ACC112 (cell line): Measurements from ENCODE around the gene PAFAH2.
"Not testable (repeated sequence)": the region's sequence is repeated elsewhere in the genome, so short reads cannot be mapped to it uniquely, and the experiment has no call there.

Experiments
- H2AFZ ChIP-seq: fragments of 200-600 bp; sonication (generic); one replicate; pipeline ENCODE4 v1.6.0; 2017; ENCODE audit warnings: antibody characterized with exemption, low read length; ENCODE audit not compliant: unreplicated experiment
- H3K27ac ChIP-seq: fragments of 200-600 bp; sonication (generic); 2 replicates; pipeline ENCODE4 v1.5.1; 2014; ENCODE audit warnings: low read depth, mild to moderate bottlenecking, antibody characterized with exemption, low read length, moderate library complexity
- H3K27me3 ChIP-seq: fragments of 200-600 bp; sonication (generic); 2 replicates; pipeline ENCODE4 v1.6.1; 2014; ENCODE audit warnings: mild to moderate bottlenecking, antibody characterized with exemption, low read length, moderate library complexity, mixed read lengths; ENCODE audit not compliant: insufficient read depth
- H3K36me3 ChIP-seq: fragments of 200-600 bp; sonication (generic); 2 replicates; pipeline ENCODE4 v1.6.1; 2016; ENCODE audit warnings: mild to moderate bottlenecking, antibody characterized with exemption, low read length, moderate library complexity, mixed read lengths; ENCODE audit not compliant: insufficient read depth
- H3K4me1 ChIP-seq: fragments of 200-600 bp; sonication (generic); one replicate; pipeline ENCODE4 v1.6.1; 2016; ENCODE audit warnings: low read length, mixed read lengths; ENCODE audit not compliant: insufficient read depth, unreplicated experiment, control insufficient read depth
- H3K4me3 ChIP-seq: fragments of 200-600 bp; sonication (generic); 2 replicates; pipeline ENCODE4 v1.5.1; 2014; ENCODE audit warnings: mild to moderate bottlenecking, low read depth, low read length
- H3K79me2 ChIP-seq: fragments of 200-600 bp; sonication (generic); one replicate; pipeline ENCODE4 v1.6.0; 2016; ENCODE audit warnings: low read length; ENCODE audit not compliant: control insufficient read depth, unreplicated experiment, insufficient read depth

PAFAH2 gene

DNA sequence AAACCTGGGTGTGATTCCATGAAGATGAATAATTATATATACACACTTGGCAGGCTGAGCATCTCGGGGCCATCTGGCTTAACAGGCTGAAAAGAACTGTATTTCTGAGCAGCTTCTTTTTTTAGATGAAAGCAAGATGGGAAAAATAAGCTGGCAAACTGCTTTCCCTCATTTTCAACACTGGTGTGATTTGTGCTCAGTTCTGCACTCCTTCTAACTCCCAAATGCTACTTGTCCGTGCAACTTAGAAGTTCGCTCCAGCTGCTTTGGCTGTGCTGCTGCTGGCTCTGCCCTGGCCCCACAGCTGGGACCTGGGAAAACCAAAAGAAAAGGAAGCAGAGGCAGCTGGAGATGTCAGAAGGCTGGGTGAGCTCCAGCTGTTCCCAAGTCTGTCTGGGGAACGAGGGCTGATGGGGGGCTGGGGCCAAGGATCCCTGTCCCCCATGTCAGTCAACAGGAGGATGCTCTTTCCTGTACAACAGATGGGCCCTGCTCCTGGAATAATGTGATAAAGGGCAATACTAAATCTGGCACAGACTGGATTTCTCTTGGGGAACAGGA is 44.9 kb downstream of the PAFAH2 start:
- no peak overlapping the region for H3K27ac ChIP-seq
- H3K79me2 ChIP-seq: no peaks in the 10 kb centered on the region
- no peak overlapping the region for H3K4me3 ChIP-seq
- peaks cover 3% of the 10 kb centered on the region; the same call in 1 of the 2 replicates for H3K36me3 ChIP-seq
- H3K27me3 ChIP-seq: no peaks in the 10 kb centered on the region
- no peaks in the 10 kb centered on the region for H3K4me1 ChIP-seq
- no peak overlapping the region for H2AFZ ChIP-seq

DNA sequence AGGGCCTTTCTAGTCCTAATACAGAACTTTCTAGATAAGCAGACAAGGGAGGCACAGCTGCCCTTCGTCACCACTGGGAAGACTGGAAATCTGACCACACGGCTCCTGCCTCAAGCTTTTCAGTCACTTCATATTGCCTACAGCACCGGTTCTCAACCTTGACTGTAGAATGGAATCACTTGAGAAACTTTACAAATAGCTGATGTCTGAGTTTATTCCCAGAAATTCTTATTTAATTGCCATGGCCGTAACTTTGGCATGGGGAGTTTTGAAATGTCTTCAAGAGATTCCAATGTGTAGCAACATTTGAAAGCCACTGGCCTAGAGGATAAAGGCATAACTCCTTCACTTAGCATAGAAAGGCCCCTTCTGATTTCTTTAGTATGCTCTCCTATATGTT is 49.2 kb downstream of the PAFAH2 start:
- Histone ChIP-seq H3K27me3 (no peaks in the 10 kb centered on the region), H3K4me3 (no peak overlapping the region), H3K79me2 (no peaks in the 10 kb centered on the region), H3K27ac (no peak overlapping the region), H3K36me3 (no peaks in the 10 kb centered on the region), H2AFZ (no peak overlapping the region), H3K4me1 (no peaks in the 10 kb centered on the region)

DNA sequence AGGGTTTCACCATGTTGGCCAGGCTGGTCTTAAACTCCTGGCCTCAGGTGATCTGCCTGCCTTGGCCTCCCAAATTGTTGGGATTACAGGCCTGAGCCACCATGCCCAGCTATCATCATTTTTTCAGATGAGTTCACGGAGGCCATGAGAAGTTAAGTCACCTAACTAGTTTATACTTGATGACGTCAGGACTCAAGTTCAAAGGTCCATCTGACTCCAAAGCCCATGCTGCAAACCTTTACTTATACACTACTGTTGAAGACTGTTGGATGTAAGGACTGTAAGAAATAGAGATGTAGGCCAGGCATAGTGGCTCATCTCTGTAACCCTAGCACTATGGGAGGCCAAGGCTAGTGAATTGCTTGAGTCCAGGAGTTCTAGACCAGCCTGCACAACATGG is 50.8 kb downstream of the PAFAH2 start:
- no peaks in the 10 kb centered on the region for H3K79me2 ChIP-seq
- no peak overlapping the region for H3K27ac ChIP-seq
- no peaks in the 10 kb centered on the region for H3K4me1 ChIP-seq
- H3K4me3 ChIP-seq: no peak overlapping the region
- no peak overlapping the region for H2AFZ ChIP-seq
- no peaks in the 10 kb centered on the region for H3K36me3 ChIP-seq
- no peaks in the 10 kb centered on the region for H3K27me3 ChIP-seq

DNA sequence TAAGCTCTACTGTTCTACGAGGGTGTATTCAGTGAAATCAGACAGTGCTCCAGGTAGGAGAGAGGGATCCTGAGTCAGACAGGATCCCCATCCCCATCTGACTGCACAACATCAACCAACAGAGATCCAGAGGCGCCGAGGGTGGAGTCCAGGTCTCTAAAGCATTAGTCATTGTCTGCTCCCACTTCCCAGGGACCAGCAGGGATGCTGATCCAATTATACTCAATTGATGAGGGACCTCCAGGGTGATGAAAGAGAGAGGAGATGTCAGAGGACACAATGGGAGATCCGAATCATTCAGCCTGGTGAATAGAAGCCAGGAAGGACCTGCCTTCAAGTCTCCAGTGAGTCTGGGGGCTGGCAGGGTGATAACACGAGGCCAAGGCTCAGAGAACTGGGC is 52.1 kb downstream of the PAFAH2 start:
- H3K36me3 ChIP-seq: no peaks in the 10 kb centered on the region
- H3K27ac ChIP-seq: no peak overlapping the region
- no peaks in the 10 kb centered on the region for H3K4me1 ChIP-seq
- H2AFZ ChIP-seq: no peak overlapping the region
- H3K4me3 ChIP-seq: no peak overlapping the region
- H3K79me2 ChIP-seq: no peaks in the 10 kb centered on the region
- no peaks in the 10 kb centered on the region for H3K27me3 ChIP-seq

DNA sequence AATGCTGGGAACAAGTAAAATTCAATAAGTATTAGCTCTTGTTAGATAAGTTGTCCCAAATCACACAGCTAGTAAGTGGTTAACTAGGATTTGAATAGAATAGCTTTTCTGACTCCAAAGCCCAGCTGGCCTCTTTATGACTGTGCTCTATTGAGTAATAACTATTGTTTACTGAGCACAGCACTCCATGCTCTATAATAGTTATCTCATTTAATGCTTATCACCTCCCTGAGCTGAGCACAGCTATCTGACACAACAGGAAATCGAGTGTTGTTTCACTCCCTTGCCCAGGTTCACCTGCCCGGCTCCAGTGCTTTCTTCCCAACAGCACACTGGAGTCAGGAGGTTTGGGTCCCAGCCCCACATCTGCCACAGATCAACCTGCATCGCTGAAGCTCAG is 52.9 kb downstream of the PAFAH2 start:
- H3K4me3 ChIP-seq: no peak overlapping the region
- H3K27me3 ChIP-seq: no peaks in the 10 kb centered on the region
- H2AFZ ChIP-seq: no peak overlapping the region
- H3K27ac ChIP-seq: no peak overlapping the region
- H3K36me3 ChIP-seq: no peaks in the 10 kb centered on the region
- H3K79me2 ChIP-seq: no peaks in the 10 kb centered on the region
- H3K4me1 ChIP-seq: no peaks in the 10 kb centered on the region

DNA sequence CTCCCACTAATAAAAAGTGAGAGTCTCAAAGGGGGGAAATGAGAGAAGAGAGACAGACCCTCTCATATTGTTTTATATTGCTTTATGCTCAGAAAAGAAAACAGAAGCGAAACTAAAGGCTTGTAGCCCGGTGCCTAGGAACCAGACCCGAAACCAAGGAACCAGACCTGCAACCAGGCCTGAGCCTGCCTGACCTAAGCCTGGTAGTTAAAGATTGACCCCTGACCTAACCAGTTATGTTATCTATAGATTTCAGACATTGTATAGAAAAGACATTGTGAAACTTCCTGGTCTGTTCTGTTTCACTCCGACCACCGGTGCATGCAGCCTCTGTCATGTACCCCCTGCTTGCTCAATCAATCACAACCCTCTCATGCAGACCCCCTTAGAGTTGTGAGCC is 54.4 kb downstream of the PAFAH2 start:
- not testable (repeated sequence) for H3K36me3 ChIP-seq, H3K4me1 ChIP-seq, H3K79me2 ChIP-seq, H3K27ac ChIP-seq, H2AFZ ChIP-seq, H3K4me3 ChIP-seq, H3K27me3 ChIP-seq

DNA sequence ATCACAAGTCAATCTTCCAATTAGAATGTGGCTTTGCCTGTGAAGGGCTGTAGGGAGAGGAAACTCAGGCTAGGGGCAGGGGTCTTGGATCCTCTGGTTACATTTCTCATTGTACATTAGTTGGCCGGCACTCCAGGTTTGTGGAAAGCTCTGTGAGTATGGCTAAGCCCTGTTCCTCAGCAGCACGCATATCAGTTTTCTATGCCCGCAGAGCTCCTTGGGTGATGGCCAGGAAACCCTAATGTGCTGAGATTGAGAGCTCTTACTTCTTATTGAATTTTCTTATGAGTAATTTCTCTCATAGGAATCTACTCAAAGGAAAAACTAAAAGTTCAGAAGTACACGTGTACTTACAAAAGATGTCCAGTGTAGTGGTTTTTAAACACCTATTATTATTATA is 60.9 kb downstream of the PAFAH2 start:
- no peak overlapping the region for H3K27ac ChIP-seq
- H3K27me3 ChIP-seq: no peaks in the 10 kb centered on the region
- H3K79me2 ChIP-seq: no peaks in the 10 kb centered on the region
- no peak overlapping the region for H2AFZ ChIP-seq
- H3K4me1 ChIP-seq: no peaks in the 10 kb centered on the region
- H3K36me3 ChIP-seq: no peaks in the 10 kb centered on the region
- H3K4me3 ChIP-seq: no peak overlapping the region

DNA sequence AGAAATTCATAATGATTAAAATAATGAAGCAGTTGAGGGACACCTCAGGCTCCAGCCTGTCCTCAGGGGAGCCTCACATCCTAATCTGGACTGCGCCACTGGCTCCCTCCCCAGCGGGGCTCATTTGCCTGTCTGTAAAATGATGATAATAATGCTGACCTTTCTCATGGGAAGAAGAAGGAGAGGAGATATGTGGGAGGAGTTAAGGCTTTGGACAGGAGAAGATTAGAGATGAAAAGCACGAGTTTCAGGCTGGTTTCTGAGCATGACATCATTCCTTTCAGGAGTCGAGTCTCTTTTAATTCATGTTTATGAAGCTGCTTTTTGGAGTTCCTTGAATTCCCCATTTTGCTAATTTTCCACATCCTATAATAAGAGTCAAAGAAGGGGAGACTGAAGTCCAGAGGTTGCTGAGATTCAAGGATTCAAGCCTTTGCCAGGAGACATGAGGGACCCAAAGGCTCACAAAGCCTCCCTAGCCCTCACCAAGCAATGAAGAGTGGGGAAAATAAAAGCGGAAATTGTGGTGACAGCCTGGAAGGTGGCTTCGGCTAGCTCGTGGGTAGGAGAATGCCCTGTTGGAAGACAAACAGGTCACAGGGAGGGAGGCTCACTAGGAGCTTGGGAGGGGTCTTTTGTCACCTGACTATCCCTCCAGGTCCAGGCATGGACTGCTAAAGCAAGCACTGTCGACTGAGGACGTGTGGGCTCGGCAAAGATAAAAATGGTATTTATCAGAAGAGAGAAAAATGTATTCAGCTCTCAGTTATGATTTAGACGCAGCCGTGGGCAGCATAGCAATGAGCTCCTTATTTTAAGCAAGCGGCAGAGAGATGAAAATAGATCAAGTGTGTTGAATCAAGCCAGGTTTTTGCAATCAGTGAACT is 64.1 kb downstream of the PAFAH2 start:
- H3K27ac ChIP-seq: no peak overlapping the region
- H3K36me3 ChIP-seq: no peaks in the 10 kb centered on the region
- H2AFZ ChIP-seq: no peak overlapping the region
- no peaks in the 10 kb centered on the region for H3K27me3 ChIP-seq
- H3K79me2 ChIP-seq: no peaks in the 10 kb centered on the region
- no peaks in the 10 kb centered on the region for H3K4me1 ChIP-seq
- no peak overlapping the region for H3K4me3 ChIP-seq

DNA sequence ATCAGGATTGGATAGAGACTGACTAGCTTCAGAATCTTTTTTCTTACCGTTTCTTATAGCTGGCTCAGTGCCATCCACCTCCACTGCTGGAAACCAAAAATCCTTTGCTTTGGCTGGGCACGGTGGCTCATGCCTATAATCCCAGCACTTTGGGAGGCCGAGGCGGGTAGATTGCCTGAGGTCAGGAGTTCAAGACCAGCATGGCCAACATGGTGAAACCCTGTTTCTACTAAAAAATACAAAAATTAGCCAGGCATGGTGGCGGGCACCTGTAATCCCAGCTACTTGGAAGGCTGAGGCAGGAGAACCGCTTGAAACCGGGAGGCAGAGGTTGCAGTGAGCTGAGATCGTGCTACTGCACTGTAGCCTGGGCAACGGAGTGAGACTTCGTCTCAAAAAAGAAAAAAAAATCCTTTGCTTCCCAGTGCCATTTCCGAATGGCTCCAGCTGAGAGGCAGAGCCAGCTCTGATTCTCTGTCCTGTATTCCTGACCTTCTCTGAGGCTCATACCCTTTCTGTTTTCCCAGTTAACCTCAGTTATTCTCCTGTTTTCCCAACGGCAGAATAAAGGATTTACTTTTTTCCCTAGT is 65.0 kb downstream of the PAFAH2 start:
- H3K27ac ChIP-seq, H2AFZ ChIP-seq, H3K36me3 ChIP-seq, H3K4me1 ChIP-seq, H3K4me3 ChIP-seq, H3K79me2 ChIP-seq, H3K27me3 ChIP-seq: not testable (repeated sequence)

DNA sequence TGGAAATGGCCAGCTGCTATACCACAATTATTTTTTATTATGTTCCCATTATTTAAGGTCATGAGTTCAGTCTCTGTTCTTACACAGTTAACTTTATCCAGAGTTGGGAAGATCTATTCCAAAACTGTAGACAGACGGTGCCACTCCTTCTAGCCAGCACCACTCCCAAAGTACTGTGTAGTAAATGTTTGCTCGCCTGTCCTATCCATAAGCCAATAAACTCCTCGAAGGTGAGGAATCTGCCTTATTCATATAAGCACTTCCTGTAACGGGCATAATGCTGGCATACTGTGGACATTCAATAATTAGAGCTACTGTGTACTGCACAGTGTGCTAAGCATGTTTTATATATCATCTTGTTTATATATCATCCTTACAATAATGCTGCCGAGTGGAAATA is 65.5 kb downstream of the PAFAH2 start:
- Histone ChIP-seq H3K36me3 (no peaks in the 10 kb centered on the region), H3K27ac (no peak overlapping the region), H3K79me2 (no peaks in the 10 kb centered on the region), H3K27me3 (no peaks in the 10 kb centered on the region), H2AFZ (no peak overlapping the region), H3K4me3 (no peak overlapping the region), H3K4me1 (no peaks in the 10 kb centered on the region)

DNA sequence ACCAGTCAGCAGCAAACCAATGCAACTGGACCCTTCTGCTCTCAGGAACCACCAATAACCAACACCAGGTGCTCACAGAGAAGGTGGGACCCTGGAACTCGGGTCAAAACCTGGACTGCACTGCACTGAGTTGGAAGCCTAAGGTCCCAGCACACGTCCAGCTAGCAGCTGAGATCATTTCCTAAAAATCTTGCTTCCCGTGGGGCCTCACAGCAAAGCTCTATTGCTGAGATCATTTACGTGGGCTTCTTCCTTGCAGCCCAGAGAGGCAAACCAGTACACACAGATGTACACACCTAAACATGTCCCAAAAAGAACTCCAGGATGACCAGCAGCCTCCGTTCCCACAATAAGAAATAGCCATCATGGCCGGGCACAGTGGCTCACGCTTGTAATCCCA is 68.8 kb downstream of the PAFAH2 start:
- Histone ChIP-seq H3K27me3 (peaks cover 4% of the 10 kb centered on the region; the same call in 1 of the 2 replicates), H3K79me2 (no peaks in the 10 kb centered on the region), H3K27ac (no peak overlapping the region), H3K36me3 (no peaks in the 10 kb centered on the region), H3K4me3 (no peak overlapping the region), H3K4me1 (no peaks in the 10 kb centered on the region), H2AFZ (no peak overlapping the region)
